ENCODE data around the gene C3.

GRCh38 chr19:6687114-6687513 is 33.3 kb downstream of the C3 start:
- TF ChIP-seq CTCF (IDR thresholded peaks at IDR 0.05) (no peak), POLR2A (IDR thresholded peaks at IDR 0.05) (no peak)

Measured in Peyer's patch (tissue), 4 donors.